Loucy (cell line): ENCODE results near the gene PTPN5.

ENCODE experiments used
- H2AFZ ChIP-seq: fragments of 200-600 bp; sonication (generic); 2 replicates; pipeline ENCODE4 v1.6.0; 2016; ENCODE audit warnings: antibody characterized with exemption, mild to moderate bottlenecking, low read length, moderate library complexity
- H3F3A ChIP-seq: fragments of 200-600 bp; 2 replicates; pipeline ENCODE4 v1.6.0; 2016; ENCODE audit warnings: antibody characterized with exemption, low read depth, mild to moderate bottlenecking
- H3K27me3 ChIP-seq: fragments of 200-600 bp; sonication (generic); 2 replicates; pipeline ENCODE4 v1.6.1; 2014; ENCODE audit warnings: low read length, mild to moderate bottlenecking; ENCODE audit not compliant: insufficient read depth, poor library complexity, severe bottlenecking
- H3K36me3 ChIP-seq: fragments of 200-600 bp; sonication (generic); 2 replicates; pipeline ENCODE4 v1.6.1; 2016; ENCODE audit warnings: low read length; ENCODE audit not compliant: insufficient read depth
- H3K4me1 ChIP-seq: fragments of 200-600 bp; sonication (generic); 2 replicates; pipeline ENCODE4 v1.5.1; 2014; ENCODE audit warnings: low read length, mild to moderate bottlenecking; ENCODE audit not compliant: insufficient read depth, poor library complexity, severe bottlenecking
- H3K4me2 ChIP-seq: fragments of 200-600 bp; sonication (generic); 2 replicates; pipeline ENCODE4 v1.6.0; 2014; ENCODE audit warnings: antibody characterized with exemption, low read length, low read depth, mild to moderate bottlenecking; ENCODE audit not compliant: poor library complexity, severe bottlenecking
- H3K4me3 ChIP-seq: fragments of 200-600 bp; sonication (generic); 2 replicates; pipeline ENCODE4 v1.5.1; 2014; ENCODE audit warnings: low read length, mild to moderate bottlenecking, mixed read lengths; ENCODE audit not compliant: poor library complexity, severe bottlenecking
- H3K79me2 ChIP-seq: fragments of 200-600 bp; sonication (generic); 2 replicates; pipeline ENCODE4 v1.6.1; 2014; ENCODE audit warnings: low read length; ENCODE audit not compliant: insufficient read depth
- H3K9ac ChIP-seq: fragments of 200-600 bp; sonication (generic); 2 replicates; pipeline ENCODE4 v1.6.0; 2014; ENCODE audit warnings: mild to moderate bottlenecking, low read depth, low read length, moderate library complexity; ENCODE audit not compliant: poor library complexity, severe bottlenecking
- H3K9me2 ChIP-seq: fragments of 200-600 bp; sonication (generic); replicated peaks from 2 replicates; pipeline ENCODE4 v1.6.1; 2016; ENCODE audit warnings: low read depth, low read length, mixed read lengths
- H3K9me3 ChIP-seq: fragments of 200-600 bp; sonication (generic); 2 replicates; pipeline ENCODE4 v1.6.1; 2014; ENCODE audit warnings: mild to moderate bottlenecking, antibody characterized with exemption, low read length, low read depth; ENCODE audit not compliant: insufficient read depth
- H4K20me1 ChIP-seq: fragments of 200-600 bp; sonication (generic); 2 replicates; pipeline ENCODE4 v1.6.0; 2014; ENCODE audit warnings: antibody characterized with exemption, low read length, mild to moderate bottlenecking; ENCODE audit not compliant: insufficient read depth, poor library complexity, severe bottlenecking
- CTCF ChIP-seq: fragments of 200-600 bp; sonication (generic); conservative IDR thresholded peaks from 2 replicates; pipeline ENCODE4 v1.5.1; 2014; ENCODE audit warnings: mild to moderate bottlenecking, antibody characterized with exemption, low read length
- EZH2phosphoT487 ChIP-seq: fragments of 200-600 bp; IDR thresholded peaks from 2 replicates; pipeline ENCODE4 v1.6.1; 2018; ENCODE audit warnings: antibody characterized with exemption, mild to moderate bottlenecking, moderate library complexity, borderline replicate concordance

The PTPN5 gene

GRCh38 chr11:18790883-18791206 lies 753 bp downstream of the PTPN5 start:
- no peak overlapping the region for H3K4me2 ChIP-seq

GRCh38 chr11:18789942-18790341 lies 1.7 kb downstream of the PTPN5 start:
- Histone ChIP-seq H2AFZ (no peak overlapping the region), H3K27me3 (no peaks in the 10 kb centered on the region), H3K79me2 (no peaks in the 10 kb centered on the region), H3K4me2 (no peak overlapping the region), H3K4me3 (no peak overlapping the region), H3F3A (no peaks in the 10 kb centered on the region), H4K20me1 (no peaks in the 10 kb centered on the region), H3K9me3 (no peaks in the 10 kb centered on the region), H3K36me3 (no peaks in the 10 kb centered on the region), H3K9me2 (no peaks in the 10 kb centered on the region), H3K9ac (no peak overlapping the region), H3K4me1 (no peaks in the 10 kb centered on the region)
- TF ChIP-seq EZH2phosphoT487 (no peak), CTCF (no peak)

More at GRCh38 chr11:18790883-18791206, 753 bp downstream of the PTPN5 start:
- H3K79me2 ChIP-seq: no peaks in the 10 kb centered on the region
- H3K4me3 ChIP-seq: no peak overlapping the region
- no peaks in the 10 kb centered on the region for H3F3A ChIP-seq
- no peaks in the 10 kb centered on the region for H3K27me3 ChIP-seq
- TF ChIP-seq CTCF (no peak), EZH2phosphoT487 (no peak)
- H4K20me1 ChIP-seq: no peaks in the 10 kb centered on the region
- no peaks in the 10 kb centered on the region for H3K9me2 ChIP-seq
- no peak overlapping the region for H3K9ac ChIP-seq
- H3K36me3 ChIP-seq: no peaks in the 10 kb centered on the region
- no peak overlapping the region for H2AFZ ChIP-seq
- H3K4me1 ChIP-seq: no peaks in the 10 kb centered on the region
- no peaks in the 10 kb centered on the region for H3K9me3 ChIP-seq

DNA sequence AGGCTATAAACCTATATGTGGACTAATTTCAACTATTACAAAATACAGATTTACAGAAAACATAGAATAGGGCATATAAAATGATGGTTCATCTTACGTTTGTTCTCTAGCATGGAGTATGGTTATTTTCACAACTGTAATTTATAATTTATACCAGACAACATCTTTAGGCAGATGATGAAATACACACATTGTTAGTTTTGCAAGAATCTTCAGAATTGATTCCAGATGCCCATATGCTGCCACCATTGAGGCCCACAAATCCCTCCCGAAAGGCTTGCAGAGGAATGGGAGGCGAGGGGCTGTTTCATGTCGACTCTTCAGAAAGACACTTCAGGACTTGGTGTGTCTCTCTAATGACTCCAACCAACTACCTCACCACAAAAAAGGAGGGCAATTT lies 6.2 kb downstream of the PTPN5 start:
- H3K9me3 ChIP-seq: no peaks in the 10 kb centered on the region
- no peaks in the 10 kb centered on the region for H3K4me1 ChIP-seq
- no peaks in the 10 kb centered on the region for H3K79me2 ChIP-seq
- no peaks in the 10 kb centered on the region for H4K20me1 ChIP-seq
- H3K4me2 ChIP-seq: no peak overlapping the region
- TF ChIP-seq EZH2phosphoT487 (no peak), CTCF (no peak)
- no peak overlapping the region for H3K4me3 ChIP-seq
- no peaks in the 10 kb centered on the region for H3F3A ChIP-seq
- no peak overlapping the region for H3K9ac ChIP-seq
- no peak overlapping the region for H2AFZ ChIP-seq
- H3K9me2 ChIP-seq: no peaks in the 10 kb centered on the region
- H3K27me3 ChIP-seq: no peaks in the 10 kb centered on the region
- no peaks in the 10 kb centered on the region for H3K36me3 ChIP-seq
